Heart right ventricle (tissue), 16 donors: ENCODE results near the gene DCLK1. TPM values are rescaled to one million over a fixed set of nuclear protein-coding genes. Genes with fewer than 3 reads are reported as not detected.
A peak's percentile ranks its signal among the peaks of the same experiment; 100 is the strongest.

Source experiments
- ATAC-seq, 8 donors: fragments of 200-7000 bp; cut with Tn5 transposase; one replicate each; pipeline ENCODE4 v1.9.1; 2020; ENCODE audit warnings: mild to moderate bottlenecking in 8 of 8, moderate library complexity in 8 of 8, moderate number of reproducible peaks in 1 of 8
- DNase-seq, 2 donors: peaks; one replicate each; pipeline ENCODE4 v3.0.0-alpha.2; 2020
- H3K27ac ChIP-seq, 10 donors: fragments of 200-600 bp; sonication (generic) in 2 of 10; one replicate each; pipeline versions ENCODE4 v1.5.0 to v1.8.0; 2020 to 2022; ENCODE audit warnings: mild to moderate bottlenecking in 3 of 10
- H3K27me3 ChIP-seq, 7 donors: fragments of 200-600 bp; one replicate each; pipeline ENCODE4 v1.8.0; 2021 to 2022; ENCODE audit warnings: mild to moderate bottlenecking in 2 of 7
- H3K36me3 ChIP-seq, 9 donors: fragments of 200-600 bp; sonication (generic) in 1 of 9; one replicate each; pipeline versions ENCODE4 v1.5.0 to v1.8.0; 2020 to 2022; ENCODE audit warnings: mild to moderate bottlenecking in 2 of 9
- H3K4me1 ChIP-seq, 9 donors: fragments of 200-600 bp; sonication (generic) in 1 of 9; one replicate each; pipeline versions ENCODE4 v1.5.0 to v1.8.0; 2020 to 2022; ENCODE audit warnings: mild to moderate bottlenecking in 4 of 9
- H3K4me3 ChIP-seq, 10 donors: fragments of 200-600 bp; sonication (generic) in 2 of 10; one replicate each; pipeline versions ENCODE4 v1.5.0 to v1.8.0; 2020 to 2022; ENCODE audit warnings: mild to moderate bottlenecking in 7 of 10, moderate library complexity in 2 of 10
- H3K9me3 ChIP-seq, 11 donors: fragments of 200-600 bp in 10 of 11; sonication (generic) in 2 of 11; one replicate each; pipeline versions ENCODE4 v1.5.0 to v1.8.0; 2013 to 2022; ENCODE audit warnings: mild to moderate bottlenecking in 2 of 11, control low read depth in 1 of 11, moderate library complexity in 1 of 11
- CTCF ChIP-seq, 9 donors: fragments of 200-600 bp; sonication (generic) in 2 of 9; IDR thresholded peaks; one replicate each; pipeline versions ENCODE4 v1.5.0 to v1.8.0; 2021 to 2022; ENCODE audit warnings: antibody characterized with exemption in 9 of 9, mild to moderate bottlenecking in 5 of 9, moderate library complexity in 1 of 9
- WGBS, 2 donors: extraction: QIAGEN DNeasy Blood & Tissue Kit; methylation state at CpG; one replicate each; pipeline ENCODE4 v1.1.7; 2013; ENCODE audit warnings: inconsistent platforms in 1 of 2; 5-methylcytosine and 5-hydroxymethylcytosine counted together
- intact Hi-C, 10 donors: fragments of 100-400 bp; cut with DNase I; formaldehyde crosslinking; loops; one replicate each; pipeline versions ENCODE4 v1.11.1 to v1.14.2; 2022
- polyA plus RNA-seq, 2 donors: library from polyadenylated mRNA; stranded (reverse); fragments of 200-250 nt; gene quantifications; one replicate each; pipeline ENCODE4 v1.2.3, GENCODE V29; 2013
- total RNA-seq, 10 donors: library from RNA; stranded (reverse); fragmentation: NEBNext Ultra II Directional in 3 of 10; extraction: Animal tissue kit (Norgen Biotek cat#: 25700) in 3 of 10; gene quantifications; one replicate each; pipeline versions ENCODE4 v1.2.1 to v1.2.4, GENCODE V29; 2021 to 2023
- donor health status: Arrhythmogenic right ventricular cardiomyopathy.
- donor health status: ischemic (EF 13 %, LVEDD 7.1; RV severe dilation, severe dysfunction).
- donor health status: healthy with polysubstance abuse.
- donor health status: DM: no; HTN: yes; CAD: no.
- donor health status: DM: no; HTN: no; CAD: no.
- donor health status: ischemic (EF 25% LVEDD 6.9; RV normal size, moderate dysfunction).
- donor health status: ischemic (EF 25% LVEDD 5.7; RV mildly dilated, moderate dysfunction).
- donor health status: healthy.
- donor health status: DM: yes; HTN: yes; CAD: no.
- donor health status: Ischemic cardiomyopathy.
- donor health status: ischemic (EF 35%, LVEDD 5.7; RV mildly dilated, moderate dysfunction).
- donor health status: nonischemic (EF 11% LVEDD 7.7; RV severe dilation, severe dysfunction).
- donor health status: DM: yes; HTN: yes; CAD: no.
- donor health status: PGD.
- donor health status: ischemic (EF 29% LVEDD 5.4; RV normal size, mild dysfunction).
- donor health status: nonischemic (EF 23%, LVEDD 6.1; RV moderate dilation, normal function).

The DCLK1 gene
- total and polyA plus RNA-seq, 12 donors = 3.4 to 16.9 (median 9.1) TPM

- Histone ChIP-seq H3K27ac (no peak overlapping the region), H3K9me3 (no peaks in the 10 kb centered on the region), H3K4me1 (peaks cover 0 to 25% (median 5%) of the 10 kb centered on the region in 9 donors), H3K36me3 (no peaks in the 10 kb centered on the region), H3K27me3 (no peaks in the 10 kb centered on the region), H3K4me3 (no peak overlapping the region)
- no peak for TF ChIP-seq CTCF (IDR thresholded peaks at IDR 0.05)
- DNase-seq (no peak), ATAC-seq (no peak)
- intact Hi-C loops = no loop called here
- 88 to 94% methylated on average over 2 of the region's 2 CpGs for WGBS, 2 donors
Observed at GRCh38 chr13:35889560-35889959, 241.6 kb downstream of the DCLK1 start.

GRCh38 chr13:35888981-35889380, 242.2 kb downstream of the DCLK1 start:
- Histone ChIP-seq H3K9me3 (no peaks in the 10 kb centered on the region), H3K27ac (no peak overlapping the region), H3K27me3 (no peaks in the 10 kb centered on the region), H3K4me3 (no peak overlapping the region), H3K36me3 (no peaks in the 10 kb centered on the region), H3K4me1 (peaks cover 0 to 25% (median 5%) of the 10 kb centered on the region in 9 donors)
- ATAC-seq (no peak), DNase-seq (no peak)
- intact Hi-C loops = no loop called here
- 58 to 61% methylated on average over 2 of the region's 2 CpGs for WGBS, 2 donors
- TF ChIP-seq CTCF (IDR thresholded peaks at IDR 0.05) = no peak

GRCh38 chr13:35888457-35888883, 242.7 kb downstream of the DCLK1 start:
- H3K27me3 ChIP-seq = no peaks in the 10 kb centered on the region
- DNase-seq = no peak
- no peak overlapping the region for H3K27ac ChIP-seq
- no peaks in the 10 kb centered on the region for H3K9me3 ChIP-seq
- no peak for ATAC-seq
- TF ChIP-seq CTCF (IDR thresholded peaks at IDR 0.05) = no peak
- 39 to 48% methylated on average over 3 of the region's 3 CpGs for WGBS, 2 donors
- intact Hi-C loops = no loop called here
- peaks cover 0 to 25% (median 5%) of the 10 kb centered on the region in 9 donors for H3K4me1 ChIP-seq
- H3K4me3 ChIP-seq = no peak overlapping the region
- no peaks in the 10 kb centered on the region for H3K36me3 ChIP-seq

GRCh38 chr13:35887115-35887666, 244.0 kb downstream of the DCLK1 start:
- ATAC-seq (peak in 3 of 8 donors; percentile 27 to 56 (median 49)), DNase-seq (no peak)
- TF ChIP-seq CTCF (IDR thresholded peaks at IDR 0.05) = no peak
- H3K36me3 ChIP-seq = no peaks in the 10 kb centered on the region
- peaks cover 0 to 25% (median 5%) of the 10 kb centered on the region in 9 donors for H3K4me1 ChIP-seq
- intact Hi-C loops = no loop called here
- H3K27me3 ChIP-seq = no peaks in the 10 kb centered on the region
- no peaks in the 10 kb centered on the region for H3K9me3 ChIP-seq
- no peak overlapping the region for H3K4me3 ChIP-seq
- H3K27ac ChIP-seq = peak overlapping the region in 1 of 10 donors; percentile 24
- WGBS, 2 donors = 66 to 69% methylated on average over 6 of the region's 6 CpGs
